K562 (cell line): ENCODE measurements around the gene LHPP. TPM values are rescaled to one million over a fixed set of nuclear protein-coding genes. Genes with fewer than 3 reads are reported as not detected.

Source experiments
- ATAC-seq: fragments of 200-7000 bp; cut with Tn5 transposase; 3 replicates; pipeline ENCODE4 v1.9.1; 2020; ENCODE audit warnings: moderate library complexity
- BruUV-seq: library from RNA; stranded (reverse); fragments of 400-500 nt; replicated peaks from 2 replicates; lab custom pipeline; 2021; lab: Mats Ljungman, UMichigan
- CTCF ChIA-PET: fragments of 300-600 bp; formaldehyde crosslinking; extraction: SDS; loops from one replicate; lab custom pipeline; 2021; ENCODE audit warnings: low intra/inter-chr PET ratio; lab: Yijun Ruan, JAX
- POLR2A ChIA-PET: fragments of 300-600, 350-650 bp; sonication (Branson Sonifier 250); formaldehyde crosslinking; extraction: SDS; loops from one replicate; lab custom pipeline; 2021; ENCODE audit warnings: antibody characterized with exemption, inconsistent platforms; lab: Yijun Ruan, JAX
- DNase-seq, 4 experiments: peaks; one replicate each; pipeline versions ENCODE4 v3.0.0 to v3.0.0-alpha.2; 2011 to 2018; ENCODE audit warnings: low spot score in 3 of 4, mixed read lengths in 3 of 4; ENCODE audit errors: extremely low read depth in 1 of 4
- FAIRE-seq: peaks from 2 replicates; lab custom pipeline; 2011; peaks lifted over from hg19 to GRCh38; lab: Jason Lieb, UNC
- H2AFZ ChIP-seq: 2 replicates; pipeline ENCODE4 v1.6.0; 2011; ENCODE audit warnings: low read depth, low read length, control low read depth, inconsistent platforms
- H3K27ac ChIP-seq: fragments of 200-600 bp; 3 replicates; pipeline ENCODE4 v1.8.0; 2011; ENCODE audit warnings: low read depth, mild to moderate bottlenecking, control low read depth, inconsistent platforms, low read length, moderate library complexity, mixed read lengths; ENCODE audit errors: extremely low read depth
- H3K27me3 ChIP-seq, 2 experiments: fragments of 300-600 bp in 1 of 2; 2 replicates in 1 of 2; 3 replicates in 1 of 2; pipeline versions ENCODE4 v1.6.0 to v1.8.0; 2011; ENCODE audit warnings: inconsistent platforms in 2 of 2, low read length in 2 of 2, mild to moderate bottlenecking in 1 of 2, mixed read lengths in 1 of 2, moderate library complexity in 1 of 2; ENCODE audit not compliant: control insufficient read depth in 2 of 2, insufficient read depth in 2 of 2
- H3K36me3 ChIP-seq: fragments of 300-600 bp; 3 replicates; pipeline ENCODE4 v1.8.0; 2011; ENCODE audit warnings: mild to moderate bottlenecking, low read length, inconsistent platforms; ENCODE audit not compliant: control insufficient read depth, insufficient read depth
- H3K4me1 ChIP-seq, 2 experiments: fragments of 200-600 bp in 1 of 2; replicated peaks in 1 of 2; 2 replicates in 1 of 2; 3 replicates in 1 of 2; pipeline versions ENCODE4 v1.5.1 to v1.8.0; 2011; ENCODE audit warnings: inconsistent platforms in 2 of 2, low read length in 2 of 2, mild to moderate bottlenecking in 1 of 2, mixed read lengths in 1 of 2, moderate library complexity in 1 of 2; ENCODE audit not compliant: control insufficient read depth in 2 of 2, insufficient read depth in 2 of 2
- H3K4me2 ChIP-seq: 2 replicates; pipeline ENCODE4 v1.6.1; 2011; ENCODE audit warnings: low read length, control low read depth, inconsistent platforms, mixed read lengths; ENCODE audit not compliant: insufficient read depth
- H3K4me3 ChIP-seq: fragments of 200-600 bp; sonication (generic), shearing (Covaris generic); 2 replicates; pipeline ENCODE4 v1.5.1; 2016; ENCODE audit warnings: control low read depth, inconsistent platforms
- H3K79me2 ChIP-seq: fragments of 200-600 bp; 3 replicates; pipeline ENCODE4 v1.8.0; 2011; ENCODE audit warnings: low read length, inconsistent platforms; ENCODE audit not compliant: control insufficient read depth, insufficient read depth
- H3K9ac ChIP-seq, 2 experiments: 2 replicates each; pipeline versions ENCODE4 v1.6.0 to v1.6.1; 2011; ENCODE audit warnings: low read depth in 2 of 2, low read length in 2 of 2, control low read depth in 1 of 2, inconsistent platforms in 1 of 2, mild to moderate bottlenecking in 1 of 2, mixed read lengths in 1 of 2; ENCODE audit not compliant: insufficient read depth in 1 of 2
- H3K9me1 ChIP-seq: one replicate; pipeline ENCODE4 v1.6.0; 2011; ENCODE audit warnings: inconsistent platforms, mild to moderate bottlenecking, low read length, moderate library complexity; ENCODE audit not compliant: control insufficient read depth, insufficient read depth
- H3K9me3 ChIP-seq: replicated peaks from 2 replicates; pipeline ENCODE4 v1.5.1; 2011; ENCODE audit warnings: low read depth, low read length, inconsistent platforms; ENCODE audit not compliant: control insufficient read depth, insufficient read depth
- H4K20me1 ChIP-seq: replicated peaks from 2 replicates; pipeline ENCODE4 v1.6.1; 2011; ENCODE audit warnings: low read length, inconsistent platforms, mixed read lengths; ENCODE audit not compliant: control insufficient read depth, insufficient read depth
- C11orf30 ChIP-seq: fragments of 450-650 bp; IDR thresholded peaks from 2 replicates; pipeline ENCODE4 v1.6.1; 2016; ENCODE audit warnings: low read depth, mild to moderate bottlenecking
- CAMTA2 ChIP-seq: fragments of 250-450 bp; sonication (Bioruptor Pico); conservative IDR thresholded peaks from 2 replicates; pipeline ENCODE4 v1.5.1; 2022
- KAT7 ChIP-seq: sonication (generic); formaldehyde crosslinking; IDR thresholded peaks from 2 replicates; pipeline ENCODE4 v1.8.0; 2022; ENCODE audit warnings: missing genetic modification reagents, mild to moderate bottlenecking, borderline replicate concordance
- LEF1 ChIP-seq: fragments of 450-650 bp; IDR thresholded peaks from 2 replicates; pipeline ENCODE4 v1.6.1; 2016; ENCODE audit warnings: mild to moderate bottlenecking
- MAFF ChIP-seq: IDR thresholded peaks from 2 replicates; pipeline ENCODE4 v1.6.1; 2012; ENCODE audit warnings: low read length, improper control_type of control experiment
- MAFG ChIP-seq: fragments of 450-650 bp; conservative IDR thresholded peaks from 2 replicates; pipeline ENCODE4 v1.6.1; 2016; ENCODE audit warnings: missing genetic modification characterization, missing compliant biosample characterization
- MAFK ChIP-seq: IDR thresholded peaks from 2 replicates; pipeline ENCODE4 v1.6.1; 2011; ENCODE audit warnings: low read length, improper control_type of control experiment
- PHF21A ChIP-seq: fragments of 450-650 bp; IDR thresholded peaks from 2 replicates; pipeline ENCODE4 v1.6.1; 2017; ENCODE audit warnings: low read depth, borderline replicate concordance
- ZBED1 ChIP-seq: IDR thresholded peaks from 2 replicates; pipeline ENCODE4 v1.6.1; 2014
- ZNF232 ChIP-seq: sonication (generic); formaldehyde crosslinking; IDR thresholded peaks from 2 replicates; pipeline ENCODE4 v1.8.0; 2022; ENCODE audit warnings: mild to moderate bottlenecking, missing genetic modification reagents
- ZNF316 ChIP-seq: fragments of 450-650 bp; IDR thresholded peaks from 2 replicates; pipeline ENCODE4 v1.6.1; 2016
- ZNF830 ChIP-seq: fragments of 250-450 bp; sonication (Bioruptor Pico); IDR thresholded peaks from 2 replicates; pipeline ENCODE4 v1.5.0; 2021; ENCODE audit warnings: mild to moderate bottlenecking
- ZZZ3 ChIP-seq: fragments of 450-650 bp; IDR thresholded peaks from 2 replicates; pipeline ENCODE4 v1.6.1; 2016; ENCODE audit warnings: antibody characterized with exemption, mild to moderate bottlenecking, moderate library complexity
- WGBS: fragments of 100-300 bp; shearing (Covaris generic); methylation state at CpG from one replicate; pipeline ENCODE4 v1.1.6; 2016; ENCODE audit warnings: low coverage, mixed read lengths; ENCODE audit not compliant: insufficient coverage; ENCODE audit errors: missing lambda C conversion rate; 5-methylcytosine and 5-hydroxymethylcytosine counted together
- in situ Hi-C: fragments of 300-500 bp; cut with MboI; formaldehyde crosslinking; loops from 4 replicates; pipeline ENCODE4 v1.15.0; 2018; ENCODE audit warnings: inconsistent platforms, mixed read lengths
- intact Hi-C: fragments of 100-400 bp; cut with micrococcal nuclease; formaldehyde crosslinking; loops from 2 replicates; pipeline ENCODE4 v1.14.2; 2022
- polyA plus RNA-seq, 8 experiments: library from polyadenylated mRNA; depleted of rRNA in 4 of 8; stranded (reverse) in 5 of 8; unstranded in 3 of 8; fragments of >200 nt; fragmentation: Nextera tagmentation in 2 of 8; fragmentation: Illumina TruSeq in 1 of 8; extraction: Ambion mirVana in 2 of 8; extraction: Trizol in 1 of 8; gene quantifications; 2 replicates each; pipeline versions ENCODE4 v1.2.1 to v1.2.3, GENCODE V29; 2011 to 2014; ENCODE audit warnings: inconsistent platforms in 1 of 8, missing spikeins in 1 of 8
- total RNA-seq, 7 experiments: library from RNA; depleted of rRNA in 6 of 7; stranded (reverse); fragments of >200 nt in 6 of 7; fragmentation: Illumina TruSeq in 2 of 7; extraction: Trizol in 2 of 7; gene quantifications; 2 replicates each; pipeline versions ENCODE4 v1.2.1 to v1.2.3, GENCODE V29; 2011 to 2021; ENCODE audit warnings: low replicate concordance in 1 of 7
- TF ChIP-seq, protein P1 (sequence below): fragments of 450-650 bp; IDR thresholded peaks from 2 replicates; pipeline ENCODE4 v1.6.1; 2018; ENCODE audit not compliant: partially characterized antibody
- TF ChIP-seq, protein P2 (sequence below): fragments of 450-650 bp; formaldehyde crosslinking; IDR thresholded peaks from 2 replicates; pipeline ENCODE4 v1.4.0; 2020; ENCODE audit warnings: mild to moderate bottlenecking

LHPP gene
- total and polyA plus RNA-seq, 9 of the 15 experiments (the other 6 are each of a cell fraction or from before 2014, with no cell fraction given): 0.34 to 7.4 (median 3.0) TPM

DNA sequence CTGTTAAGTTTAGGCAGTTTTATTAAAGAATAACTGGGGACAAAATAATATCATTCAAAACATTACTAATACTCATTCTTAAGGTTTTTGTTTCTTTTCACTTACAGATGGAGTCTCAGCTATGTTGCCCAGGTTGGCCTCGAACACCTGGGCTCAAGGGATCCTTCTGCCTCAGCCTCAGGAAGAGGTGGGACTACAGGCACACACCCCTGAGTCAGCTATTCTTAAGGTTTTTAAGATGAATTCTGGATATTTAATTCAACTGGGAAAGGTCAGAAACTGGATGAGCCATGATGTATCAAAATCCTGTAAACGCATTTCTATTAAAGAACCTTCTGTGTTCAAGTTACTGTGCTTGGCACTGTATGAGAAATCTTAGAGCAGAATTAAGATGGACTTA, 46.4 kb upstream of the LHPP start:
- peaks cover 12% of the 10 kb centered on the region; the same call in 1 of the 2 replicates for H4K20me1 ChIP-seq
- POLR2A ChIA-PET: interaction anchor here (0.6 to 1.2 kb wide), 5 partner anchors 12 to 360 kb away, joined by 3 read pairs; no protein-coding TSS in a partner anchor
- no peaks in the 10 kb centered on the region for H3K9me1 ChIP-seq
- no peak overlapping the region for H3K4me3 ChIP-seq
- H3K4me1 ChIP-seq: peaks cover 18 to 22% of the 10 kb centered on the region in 2 experiments
- CTCF ChIA-PET: no interaction called here
- peaks cover 40% of the 10 kb centered on the region for H3K36me3 ChIP-seq
- H3K4me2 ChIP-seq: no peak overlapping the region
- no peak for ATAC-seq
- no peak for DNase-seq
- H3K79me2 ChIP-seq: peaks cover 80% of the 10 kb centered on the region
- H2AFZ ChIP-seq: no peak overlapping the region
- in situ Hi-C loops (no loop called here), intact Hi-C loops (loop anchor here (5.0 kb wide), 1 partner anchor 52 kb away; no protein-coding TSS in a partner anchor)
- FAIRE-seq: no peak
- H3K9ac ChIP-seq: 0 out of 4 replicates have a peak overlapping the region, but pooled peaks of 1 of the 2 experiments have one; percentile 14
- no TSS peak for BruUV-seq
- 82% methylated on average over 1 of the region's 2 CpGs for WGBS
- no peak overlapping the region for H3K27ac ChIP-seq
- H3K9me3 ChIP-seq: no peaks in the 10 kb centered on the region
- no peaks in the 10 kb centered on the region for H3K27me3 ChIP-seq
- TF ChIP-seq, protein P1, sequence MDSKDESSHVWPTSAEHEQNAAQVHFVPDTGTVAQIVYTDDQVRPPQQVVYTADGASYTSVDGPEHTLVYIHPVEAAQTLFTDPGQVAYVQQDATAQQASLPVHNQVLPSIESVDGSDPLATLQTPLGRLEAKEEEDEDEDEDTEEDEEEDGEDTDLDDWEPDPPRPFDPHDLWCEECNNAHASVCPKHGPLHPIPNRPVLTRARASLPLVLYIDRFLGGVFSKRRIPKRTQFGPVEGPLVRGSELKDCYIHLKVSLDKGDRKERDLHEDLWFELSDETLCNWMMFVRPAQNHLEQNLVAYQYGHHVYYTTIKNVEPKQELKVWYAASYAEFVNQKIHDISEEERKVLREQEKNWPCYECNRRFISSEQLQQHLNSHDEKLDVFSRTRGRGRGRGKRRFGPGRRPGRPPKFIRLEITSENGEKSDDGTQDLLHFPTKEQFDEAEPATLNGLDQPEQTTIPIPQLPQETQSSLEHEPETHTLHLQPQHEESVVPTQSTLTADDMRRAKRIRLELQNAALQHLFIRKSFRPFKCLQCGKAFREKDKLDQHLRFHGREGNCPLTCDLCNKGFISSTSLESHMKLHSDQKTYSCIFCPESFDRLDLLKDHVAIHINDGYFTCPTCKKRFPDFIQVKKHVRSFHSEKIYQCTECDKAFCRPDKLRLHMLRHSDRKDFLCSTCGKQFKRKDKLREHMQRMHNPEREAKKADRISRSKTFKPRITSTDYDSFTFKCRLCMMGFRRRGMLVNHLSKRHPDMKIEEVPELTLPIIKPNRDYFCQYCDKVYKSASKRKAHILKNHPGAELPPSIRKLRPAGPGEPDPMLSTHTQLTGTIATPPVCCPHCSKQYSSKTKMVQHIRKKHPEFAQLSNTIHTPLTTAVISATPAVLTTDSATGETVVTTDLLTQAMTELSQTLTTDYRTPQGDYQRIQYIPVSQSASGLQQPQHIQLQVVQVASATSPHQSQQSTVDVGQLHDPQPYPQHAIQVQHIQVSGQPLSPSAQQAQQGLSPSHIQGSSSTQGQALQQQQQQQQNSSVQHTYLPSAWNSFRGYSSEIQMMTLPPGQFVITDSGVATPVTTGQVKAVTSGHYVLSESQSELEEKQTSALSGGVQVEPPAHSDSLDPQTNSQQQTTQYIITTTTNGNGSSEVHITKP: no peak
- TF ChIP-seq ZNF830 (CRISPR knock-in tag) (no peak), ZNF316 (peak; percentile 87), LEF1 (no peak), MAFG (tag) (peak; percentile 46; the same call in 1 of the 2 replicates), MAFK (peak; percentile 38; the same call in 1 of the 2 replicates), CAMTA2 (no peak), ZZZ3 (no peak), KAT7 (CRISPR knock-in tag) (no peak), C11orf30 (peak; percentile 74), MAFF (peak; percentile 48; the same call in 1 of the 2 replicates), ZNF232 (no peak), PHF21A (no peak), ZBED1 (no peak)
- TF ChIP-seq, protein P2, sequence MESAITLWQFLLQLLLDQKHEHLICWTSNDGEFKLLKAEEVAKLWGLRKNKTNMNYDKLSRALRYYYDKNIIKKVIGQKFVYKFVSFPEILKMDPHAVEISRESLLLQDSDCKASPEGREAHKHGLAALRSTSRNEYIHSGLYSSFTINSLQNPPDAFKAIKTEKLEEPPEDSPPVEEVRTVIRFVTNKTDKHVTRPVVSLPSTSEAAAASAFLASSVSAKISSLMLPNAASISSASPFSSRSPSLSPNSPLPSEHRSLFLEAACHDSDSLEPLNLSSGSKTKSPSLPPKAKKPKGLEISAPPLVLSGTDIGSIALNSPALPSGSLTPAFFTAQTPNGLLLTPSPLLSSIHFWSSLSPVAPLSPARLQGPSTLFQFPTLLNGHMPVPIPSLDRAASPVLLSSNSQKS: no peak
- TF ChIP-seq, all 486 proteins: peak for 5
